MM.1S (cell line): Measurements from ENCODE around the gene GPR50.

Experiments
- DNase-seq: peaks from one replicate; pipeline ENCODE4 v3.0.0-alpha.2; 2015
- H2AFZ ChIP-seq: fragments of 300-600 bp; sonication (generic); 2 replicates; pipeline ENCODE4 v1.6.0; 2016; ENCODE audit warnings: antibody characterized with exemption, low read length
- H3F3A ChIP-seq: fragments of 300-600 bp; sonication (generic); 2 replicates; pipeline ENCODE4 v1.6.1; 2016; ENCODE audit warnings: mild to moderate bottlenecking, antibody characterized with exemption, low read length, moderate library complexity, mixed read lengths; ENCODE audit not compliant: insufficient read depth
- H3K27ac ChIP-seq: fragments of 300-600 bp; sonication (generic); 2 replicates; pipeline ENCODE4 v1.5.1; 2016; ENCODE audit warnings: mild to moderate bottlenecking, low read length
- H3K27me3 ChIP-seq: fragments of 300-600 bp; sonication (generic); replicated peaks from 2 replicates; pipeline ENCODE4 v1.6.0; 2016; ENCODE audit warnings: low read length; ENCODE audit not compliant: insufficient read depth
- H3K36me3 ChIP-seq: fragments of 300-600 bp; sonication (generic); replicated peaks from 2 replicates; pipeline ENCODE4 v1.6.1; 2016; ENCODE audit warnings: mild to moderate bottlenecking, low read length, mixed read lengths; ENCODE audit not compliant: insufficient read depth
- H3K4me1 ChIP-seq: fragments of 300-600 bp; sonication (generic); 2 replicates; pipeline ENCODE4 v1.6.1; 2016; ENCODE audit warnings: low read length, mixed read lengths
- H3K4me2 ChIP-seq: fragments of 300-600 bp; sonication (generic); 2 replicates; pipeline ENCODE4 v1.6.0; 2016; ENCODE audit warnings: low read depth, low read length
- H3K4me3 ChIP-seq: fragments of 300-600 bp; sonication (generic); 2 replicates; pipeline ENCODE4 v1.5.1; 2016; ENCODE audit warnings: low read length, mixed read lengths
- H3K79me2 ChIP-seq: fragments of 300-600 bp; sonication (generic); 2 replicates; pipeline ENCODE4 v1.6.1; 2016; ENCODE audit warnings: mixed run types, low read length, mixed read lengths
- H3K9ac ChIP-seq: fragments of 300-600 bp; sonication (generic); 2 replicates; pipeline ENCODE4 v1.6.1; 2016; ENCODE audit warnings: low read length, mixed read lengths
- H3K9me2 ChIP-seq: fragments of 300-600 bp; sonication (generic); replicated peaks from 2 replicates; pipeline ENCODE4 v1.6.1; 2016; ENCODE audit warnings: mild to moderate bottlenecking, low read length, mixed read lengths; ENCODE audit not compliant: insufficient read depth
- H3K9me3 ChIP-seq: fragments of 300-600 bp; sonication (generic); replicated peaks from 2 replicates; pipeline ENCODE4 v1.6.1; 2016; ENCODE audit warnings: mild to moderate bottlenecking, low read length, mixed read lengths; ENCODE audit not compliant: insufficient read depth
- H4K20me1 ChIP-seq: fragments of 300-600 bp; sonication (generic); 2 replicates; pipeline ENCODE4 v1.6.1; 2016; ENCODE audit warnings: mild to moderate bottlenecking, low read length, moderate library complexity, mixed read lengths; ENCODE audit not compliant: insufficient read depth
- CTCF ChIP-seq: fragments of 300-600 bp; sonication (generic); IDR thresholded peaks from 2 replicates; pipeline ENCODE4 v1.5.1; 2016; ENCODE audit warnings: antibody characterized with exemption, low read length, mixed read lengths
- EZH2 ChIP-seq: fragments of 300-600 bp; sonication (generic); optimal IDR thresholded peaks from 2 replicates; pipeline ENCODE3; 2017; ENCODE audit warnings: low read depth, mild to moderate bottlenecking, antibody characterized with exemption, low read length, mixed read lengths
- EZH2phosphoT487 ChIP-seq: fragments of 300-600 bp; sonication (generic); IDR thresholded peaks from 2 replicates; pipeline ENCODE4 v1.6.1; 2018; ENCODE audit warnings: antibody characterized with exemption, low read length

The GPR50 gene

GRCh38 chrX:151183912-151184565, 7.7 kb downstream of the GPR50 start:
- H4K20me1 ChIP-seq = no peaks in the 10 kb centered on the region
- no peak overlapping the region for H3K27ac ChIP-seq
- H3K4me3 ChIP-seq = no peak overlapping the region
- no peaks in the 10 kb centered on the region for H3K36me3 ChIP-seq
- H3K4me1 ChIP-seq = no peaks in the 10 kb centered on the region
- TF ChIP-seq CTCF = no peak
- TF ChIP-seq EZH2 = no peak
- no peak for TF ChIP-seq EZH2phosphoT487
- no peak for DNase-seq
- H3F3A ChIP-seq = no peaks in the 10 kb centered on the region
- H3K27me3 ChIP-seq = no peaks in the 10 kb centered on the region
- no peak overlapping the region for H3K4me2 ChIP-seq
- H2AFZ ChIP-seq = no peak overlapping the region
- no peak overlapping the region for H3K9ac ChIP-seq
- H3K9me3 ChIP-seq = no peaks in the 10 kb centered on the region
- no peaks in the 10 kb centered on the region for H3K79me2 ChIP-seq
- H3K9me2 ChIP-seq = no peaks in the 10 kb centered on the region

DNA sequence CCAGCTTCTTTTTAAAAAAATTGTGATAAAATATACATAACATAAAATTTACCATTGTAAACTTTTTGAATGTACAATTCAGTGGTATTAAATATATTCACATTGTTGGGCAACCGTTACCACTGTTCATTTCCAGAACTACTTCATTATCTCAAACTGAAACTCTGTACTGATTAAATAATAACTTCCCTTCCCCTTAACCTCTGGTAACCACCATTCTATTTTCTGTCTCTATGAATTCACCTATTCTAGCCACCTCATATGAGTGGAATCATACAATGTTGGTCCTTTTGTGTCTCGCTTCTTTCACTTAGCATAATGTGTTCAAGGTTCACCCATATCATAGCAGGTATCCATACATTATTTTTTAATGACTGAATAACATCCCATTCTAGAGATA, 8.3 kb downstream of the GPR50 start:
- no peaks in the 10 kb centered on the region for H3F3A ChIP-seq
- no peak for DNase-seq
- no peak overlapping the region for H3K9ac ChIP-seq
- no peaks in the 10 kb centered on the region for H3K4me1 ChIP-seq
- no peak for TF ChIP-seq EZH2
- H4K20me1 ChIP-seq = no peaks in the 10 kb centered on the region
- H3K79me2 ChIP-seq = no peaks in the 10 kb centered on the region
- H2AFZ ChIP-seq = no peak overlapping the region
- H3K9me2 ChIP-seq = no peaks in the 10 kb centered on the region
- no peaks in the 10 kb centered on the region for H3K36me3 ChIP-seq
- no peaks in the 10 kb centered on the region for H3K9me3 ChIP-seq
- no peak overlapping the region for H3K27ac ChIP-seq
- H3K27me3 ChIP-seq = no peaks in the 10 kb centered on the region
- H3K4me2 ChIP-seq = no peak overlapping the region
- no peak overlapping the region for H3K4me3 ChIP-seq

DNA sequence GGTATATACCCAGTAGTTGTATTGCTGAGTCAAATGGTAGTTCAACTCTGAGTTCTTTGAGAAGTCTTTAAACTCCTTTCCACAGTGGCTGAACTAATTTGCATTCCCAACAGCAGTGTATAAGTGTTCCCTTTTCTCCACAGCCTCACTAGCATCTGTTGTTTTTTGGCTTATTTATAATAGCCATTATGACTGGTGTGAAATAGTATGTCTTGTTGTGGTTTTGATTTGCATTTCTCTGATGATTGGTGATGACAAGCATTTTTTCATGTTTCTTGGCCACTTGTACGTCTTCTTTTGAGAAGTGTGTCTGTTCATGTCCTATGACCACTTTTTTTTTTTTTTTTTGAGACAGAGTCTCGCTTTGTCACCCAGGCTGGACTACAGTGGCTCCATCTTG, 30.5 kb downstream of the GPR50 start:
- TF ChIP-seq CTCF (no peak), EZH2phosphoT487 (no peak), EZH2 (no peak)

DNA sequence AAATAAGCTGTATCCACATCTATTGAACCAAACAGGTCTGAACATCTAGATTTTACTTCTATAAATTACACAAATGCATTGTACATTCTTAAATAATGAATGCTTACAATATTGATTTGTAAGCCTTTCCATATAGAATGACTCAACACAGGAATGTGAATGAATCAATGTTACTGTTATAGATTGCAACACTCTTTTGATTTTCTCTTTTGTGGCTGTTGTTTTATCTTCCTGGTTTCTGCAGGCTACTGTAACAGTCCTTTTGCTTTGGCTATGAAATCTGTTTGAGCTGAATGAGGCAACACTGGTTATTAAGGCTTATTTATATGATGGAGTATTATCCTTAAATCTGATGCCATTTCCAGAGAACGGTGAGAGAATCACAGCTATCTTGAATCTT, 49.5 kb downstream of the GPR50 start:
- no peaks in the 10 kb centered on the region for H3K36me3 ChIP-seq
- DNase-seq = no peak
- no peaks in the 10 kb centered on the region for H3F3A ChIP-seq
- H3K9me2 ChIP-seq = no peaks in the 10 kb centered on the region
- H3K4me1 ChIP-seq = no peaks in the 10 kb centered on the region
- no peaks in the 10 kb centered on the region for H3K79me2 ChIP-seq
- no peak overlapping the region for H3K9ac ChIP-seq
- no peak overlapping the region for H3K4me3 ChIP-seq
- no peak overlapping the region for H3K4me2 ChIP-seq
- H2AFZ ChIP-seq = no peak overlapping the region
- no peaks in the 10 kb centered on the region for H3K27me3 ChIP-seq
- no peaks in the 10 kb centered on the region for H3K9me3 ChIP-seq
- no peaks in the 10 kb centered on the region for H4K20me1 ChIP-seq
- H3K27ac ChIP-seq = no peak overlapping the region
- no peak for TF ChIP-seq EZH2
- no peak for TF ChIP-seq CTCF
- no peak for TF ChIP-seq EZH2phosphoT487

More for the DNA sequence above, 30.5 kb downstream of the GPR50 start:
- Histone ChIP-seq H3K27ac (no peak overlapping the region), H2AFZ (no peak overlapping the region), H4K20me1 (no peaks in the 10 kb centered on the region), H3K9me2 (no peaks in the 10 kb centered on the region), H3F3A (no peaks in the 10 kb centered on the region), H3K36me3 (no peaks in the 10 kb centered on the region), H3K27me3 (no peaks in the 10 kb centered on the region), H3K9ac (no peak overlapping the region), H3K9me3 (no peaks in the 10 kb centered on the region), H3K4me2 (no peak overlapping the region), H3K4me1 (no peaks in the 10 kb centered on the region), H3K4me3 (no peak overlapping the region), H3K79me2 (no peaks in the 10 kb centered on the region)
- peak; percentile 12 for DNase-seq
